GM19324 (cell line): Measurements from ENCODE around the gene CERKL.

Source experiments
- ATAC-seq: cut with Tn5 transposase; IDR thresholded peaks from one replicate; pipeline ENCODE4 v1.9.1; 2021; ENCODE audit warnings: mild to moderate bottlenecking, moderate library complexity; ENCODE audit not compliant: unreplicated experiment, low FRiP score

The CERKL gene

GRCh38 chr2:181526014-181526413 lies 130.9 kb downstream of the CERKL start:
- no peak for ATAC-seq

DNA sequence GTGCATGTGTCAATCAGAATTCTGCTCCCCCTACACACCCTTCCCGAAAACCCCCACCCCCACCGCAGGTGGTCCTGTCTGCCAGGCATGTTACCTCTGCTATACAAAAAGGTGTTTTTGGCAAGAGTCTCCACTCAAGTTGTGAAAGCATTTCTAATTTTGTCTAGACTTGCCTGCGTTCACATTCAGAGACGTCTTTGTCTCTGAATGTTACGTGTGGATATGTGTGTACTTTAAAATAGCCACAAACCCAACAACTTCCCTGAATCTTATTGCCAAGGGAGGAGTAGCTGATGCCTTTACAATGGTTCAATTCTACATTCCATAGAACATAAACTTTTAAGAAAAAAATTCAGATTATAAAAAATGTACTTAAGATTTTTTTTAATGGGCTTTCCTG lies 133.1 kb downstream of the CERKL start:
- no peak for ATAC-seq

DNA sequence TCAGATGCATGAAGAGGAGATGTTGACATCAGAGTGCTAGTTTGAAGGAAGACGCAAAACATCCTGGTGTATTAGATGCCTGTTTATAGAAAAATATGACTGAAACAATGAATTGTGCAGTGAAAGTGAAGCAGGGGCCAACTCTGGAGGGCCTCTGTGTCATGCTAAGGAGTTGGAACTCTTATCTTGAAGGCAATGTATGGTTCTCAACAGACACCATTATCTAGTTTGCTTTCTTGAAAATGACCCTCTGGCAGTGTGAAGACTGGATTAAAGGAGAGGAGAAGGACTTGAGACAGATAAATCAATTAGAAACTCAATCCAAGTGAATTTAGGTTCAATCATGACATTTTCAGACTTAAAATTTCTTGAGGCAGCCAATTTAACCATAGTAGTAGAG lies 136.7 kb downstream of the CERKL start:
- no peak for ATAC-seq

DNA sequence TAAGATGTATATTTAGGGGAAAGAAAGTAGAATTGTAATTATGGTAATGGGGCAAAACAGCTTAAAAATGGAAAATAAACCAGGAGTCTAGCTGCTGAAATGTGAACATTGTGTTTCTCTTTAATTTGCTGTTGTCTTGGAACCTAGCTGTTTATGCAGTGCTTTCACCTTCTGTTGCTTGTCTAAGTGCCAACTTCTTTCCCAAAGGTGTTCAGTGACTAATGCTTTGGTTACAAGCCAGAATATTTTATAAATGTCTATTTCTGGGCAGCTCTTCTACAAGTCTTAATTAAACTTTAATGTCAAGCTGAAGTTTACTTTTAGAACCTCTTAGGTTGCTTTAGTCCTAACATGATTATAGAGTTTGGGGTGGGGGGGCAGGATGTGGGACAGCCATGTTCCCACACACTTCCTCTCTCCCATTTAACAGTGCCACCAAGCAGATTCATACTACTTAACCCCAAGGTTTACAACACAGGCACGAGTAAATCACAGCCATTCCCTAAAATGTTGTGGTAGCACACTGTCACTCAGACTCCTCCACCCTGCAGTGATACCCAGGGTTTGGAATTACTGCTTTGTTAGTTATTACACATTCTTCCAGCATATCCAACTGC lies 139.1 kb downstream of the CERKL start:
- no peak for ATAC-seq

GRCh38 chr2:181516992-181517391 lies 139.9 kb downstream of the CERKL start:
- ATAC-seq = no peak

- no peak for ATAC-seq
Observed at GRCh38 chr2:181515719-181516118, 141.2 kb downstream of the CERKL start.

GRCh38 chr2:181500201-181500600 lies 156.7 kb downstream of the CERKL start:
- no peak for ATAC-seq

DNA sequence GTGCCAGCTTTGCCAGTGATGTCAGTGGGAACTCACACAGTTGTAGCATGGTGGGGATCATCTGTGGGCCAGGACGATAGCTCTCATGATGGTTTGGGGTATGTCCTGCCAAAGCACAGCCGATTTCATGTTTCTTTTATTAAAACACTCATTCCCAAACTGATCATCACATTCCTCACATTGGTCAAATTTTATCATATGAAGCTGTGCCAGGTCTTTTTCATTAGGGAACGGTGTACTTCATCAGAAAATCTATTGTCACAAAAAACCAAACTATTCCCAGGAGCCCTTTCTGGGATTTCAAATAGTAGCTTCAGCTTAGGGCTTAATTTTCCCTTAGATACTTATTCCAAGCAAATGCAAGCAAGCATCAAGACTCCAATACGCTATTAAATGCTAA lies 157.7 kb downstream of the CERKL start:
- ATAC-seq = no peak
